Nephron (organoid): ENCODE data around the gene MAPK13.

Experiments used
- H3K27ac Mint-ChIP-seq, 3 experiments: 2 replicates each; pipeline ENCODE4 v1.8.0; 2020; ENCODE audit warnings: mixed read lengths in 3 of 3, mild to moderate bottlenecking in 2 of 3, moderate library complexity in 1 of 3
- H3K27me3 Mint-ChIP-seq: 2 replicates; pipeline ENCODE4 v1.8.0; 2021; ENCODE audit warnings: low read depth, mild to moderate bottlenecking, moderate library complexity, mixed read lengths
- H3K36me3 Mint-ChIP-seq: 2 replicates; pipeline ENCODE4 v1.8.0; 2020; ENCODE audit warnings: low read depth, mixed read lengths
- H3K4me1 Mint-ChIP-seq: 2 replicates; pipeline ENCODE4 v1.8.0; 2020; ENCODE audit warnings: mixed read lengths
- H3K4me3 Mint-ChIP-seq, 3 experiments: 2 replicates each; pipeline ENCODE4 v1.8.0; 2020; ENCODE audit warnings: mild to moderate bottlenecking in 3 of 3, mixed read lengths in 3 of 3, moderate library complexity in 2 of 3
- H3K9me3 Mint-ChIP-seq: 2 replicates; pipeline ENCODE4 v1.8.0; 2020; ENCODE audit warnings: mixed read lengths
- TF ChIP-seq, protein P1 (sequence below), 3 experiments: fragments of 200-600 bp; sonication (generic); IDR thresholded peaks; one replicate each; pipeline ENCODE4 v1.5.0; 2021; ENCODE audit warnings: antibody characterized with exemption in 3 of 3; ENCODE audit not compliant: unreplicated experiment in 3 of 3

The MAPK13 gene

GRCh38 chr6:36155662-36156061 is 25.3 kb downstream of the MAPK13 start:
- Mint-ChIP-seq H3K27me3 (no peaks in the 10 kb centered on the region), H3K4me3 (no peak overlapping the region), H3K36me3 (no peaks in the 10 kb centered on the region), H3K9me3 (peaks cover 27% of the 10 kb centered on the region), H3K27ac (no peak overlapping the region), H3K4me1 (no peaks in the 10 kb centered on the region)
- TF ChIP-seq, protein P1, sequence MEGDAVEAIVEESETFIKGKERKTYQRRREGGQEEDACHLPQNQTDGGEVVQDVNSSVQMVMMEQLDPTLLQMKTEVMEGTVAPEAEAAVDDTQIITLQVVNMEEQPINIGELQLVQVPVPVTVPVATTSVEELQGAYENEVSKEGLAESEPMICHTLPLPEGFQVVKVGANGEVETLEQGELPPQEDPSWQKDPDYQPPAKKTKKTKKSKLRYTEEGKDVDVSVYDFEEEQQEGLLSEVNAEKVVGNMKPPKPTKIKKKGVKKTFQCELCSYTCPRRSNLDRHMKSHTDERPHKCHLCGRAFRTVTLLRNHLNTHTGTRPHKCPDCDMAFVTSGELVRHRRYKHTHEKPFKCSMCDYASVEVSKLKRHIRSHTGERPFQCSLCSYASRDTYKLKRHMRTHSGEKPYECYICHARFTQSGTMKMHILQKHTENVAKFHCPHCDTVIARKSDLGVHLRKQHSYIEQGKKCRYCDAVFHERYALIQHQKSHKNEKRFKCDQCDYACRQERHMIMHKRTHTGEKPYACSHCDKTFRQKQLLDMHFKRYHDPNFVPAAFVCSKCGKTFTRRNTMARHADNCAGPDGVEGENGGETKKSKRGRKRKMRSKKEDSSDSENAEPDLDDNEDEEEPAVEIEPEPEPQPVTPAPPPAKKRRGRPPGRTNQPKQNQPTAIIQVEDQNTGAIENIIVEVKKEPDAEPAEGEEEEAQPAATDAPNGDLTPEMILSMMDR (IDR thresholded peaks at IDR 0.05; ENCODE audit: unreplicated experiment in 3 of 3), result no peak

GRCh38 chr6:36160147-36160760 is 29.9 kb downstream of the MAPK13 start:
- Mint-ChIP-seq H3K9me3 (peaks cover 14% of the 10 kb centered on the region), H3K4me3 (no peak overlapping the region), H3K4me1 (no peaks in the 10 kb centered on the region), H3K27ac (no peak overlapping the region), H3K36me3 (no peaks in the 10 kb centered on the region), H3K27me3 (no peaks in the 10 kb centered on the region)
- TF ChIP-seq, protein P1 (IDR thresholded peaks at IDR 0.05; ENCODE audit: unreplicated experiment in 3 of 3), result no peak

- H3K27ac Mint-ChIP-seq, result no peak overlapping the region
- no peak overlapping the region for H3K4me3 Mint-ChIP-seq
- peaks cover 2% of the 10 kb centered on the region for H3K9me3 Mint-ChIP-seq
- no peaks in the 10 kb centered on the region for H3K36me3 Mint-ChIP-seq
- no peaks in the 10 kb centered on the region for H3K4me1 Mint-ChIP-seq
- TF ChIP-seq, protein P1 (IDR thresholded peaks at IDR 0.05; ENCODE audit: unreplicated experiment in 3 of 3), result no peak
- H3K27me3 Mint-ChIP-seq, result peaks cover 3% of the 10 kb centered on the region
Measured at GRCh38 chr6:36169023-36170007, 39.0 kb downstream of the MAPK13 start.

DNA sequence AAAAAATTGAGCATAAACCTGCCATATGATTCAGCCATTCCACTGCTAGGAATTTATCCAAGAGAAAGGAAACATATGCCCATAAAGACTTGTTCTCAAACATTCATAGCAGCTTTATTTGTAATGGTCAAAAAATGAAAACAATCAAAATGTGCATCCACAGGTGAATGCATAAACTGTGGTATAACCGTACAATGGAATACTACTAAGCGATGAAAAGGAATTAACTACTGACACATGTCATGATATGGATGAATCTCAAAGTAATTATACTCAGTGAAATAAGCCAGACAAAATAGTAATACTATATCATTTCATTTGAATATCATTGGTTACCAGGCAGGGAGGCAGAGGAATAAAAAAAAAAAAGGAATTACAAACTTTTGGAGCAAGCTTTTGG is 40.4 kb downstream of the MAPK13 start:
- Mint-ChIP-seq H3K9me3 (peaks cover 4% of the 10 kb centered on the region), H3K4me1 (no peaks in the 10 kb centered on the region), H3K4me3 (no peak overlapping the region), H3K27ac (no peak overlapping the region), H3K27me3 (peaks cover 3% of the 10 kb centered on the region), H3K36me3 (no peaks in the 10 kb centered on the region)
- TF ChIP-seq, protein P1 (IDR thresholded peaks at IDR 0.05; ENCODE audit: unreplicated experiment in 3 of 3), result no peak

- H3K4me3 Mint-ChIP-seq, result no peak overlapping the region
- peaks cover 6% of the 10 kb centered on the region for H3K9me3 Mint-ChIP-seq
- TF ChIP-seq, protein P1 (IDR thresholded peaks at IDR 0.05; ENCODE audit: unreplicated experiment in 3 of 3), result no peak
- no peaks in the 10 kb centered on the region for H3K36me3 Mint-ChIP-seq
- H3K4me1 Mint-ChIP-seq, result no peaks in the 10 kb centered on the region
- H3K27me3 Mint-ChIP-seq, result peaks cover 3% of the 10 kb centered on the region
- no peak overlapping the region for H3K27ac Mint-ChIP-seq
Measured at GRCh38 chr6:36171573-36171972, 41.3 kb downstream of the MAPK13 start.
